Ectodermal cell (in vitro differentiated cells): ENCODE data around the gene TFB1M.

Experiments used
- H3K27ac ChIP-seq: 2 replicates; pipeline ENCODE4 v1.7.0; 2013; ENCODE audit warnings: mild to moderate bottlenecking, low read depth, low read length; ENCODE audit not compliant: insufficient read depth, poor library complexity, severe bottlenecking
- H3K27me3 ChIP-seq: 2 replicates; pipeline ENCODE4 v1.7.0; 2013; ENCODE audit warnings: mild to moderate bottlenecking, low read length; ENCODE audit not compliant: insufficient read depth, control insufficient read depth, poor library complexity, severe bottlenecking
- H3K36me3 ChIP-seq: one replicate; pipeline ENCODE4 v1.7.0; 2013; ENCODE audit warnings: low read length; ENCODE audit not compliant: control insufficient read depth, insufficient read depth
- H3K4me1 ChIP-seq: one replicate; pipeline ENCODE4 v1.7.0; 2013; ENCODE audit warnings: low read length; ENCODE audit not compliant: control insufficient read depth, insufficient read depth
- H3K4me3 ChIP-seq: 2 replicates; pipeline ENCODE4 v1.7.0; 2013; ENCODE audit warnings: low read depth, low read length, control low read depth; ENCODE audit not compliant: insufficient read depth
- H3K9me3 ChIP-seq: 2 replicates; pipeline ENCODE4 v1.7.0; 2013; ENCODE audit warnings: mild to moderate bottlenecking, low read length, moderate library complexity; ENCODE audit not compliant: control insufficient read depth
- WGBS, 2 experiments: methylation state at CpG; one replicate each; pipeline ENCODE4 v1.1.7; 2013; ENCODE audit warnings: missing lambda C conversion rate in 2 of 2; 5-methylcytosine and 5-hydroxymethylcytosine counted together

Gene TFB1M

DNA sequence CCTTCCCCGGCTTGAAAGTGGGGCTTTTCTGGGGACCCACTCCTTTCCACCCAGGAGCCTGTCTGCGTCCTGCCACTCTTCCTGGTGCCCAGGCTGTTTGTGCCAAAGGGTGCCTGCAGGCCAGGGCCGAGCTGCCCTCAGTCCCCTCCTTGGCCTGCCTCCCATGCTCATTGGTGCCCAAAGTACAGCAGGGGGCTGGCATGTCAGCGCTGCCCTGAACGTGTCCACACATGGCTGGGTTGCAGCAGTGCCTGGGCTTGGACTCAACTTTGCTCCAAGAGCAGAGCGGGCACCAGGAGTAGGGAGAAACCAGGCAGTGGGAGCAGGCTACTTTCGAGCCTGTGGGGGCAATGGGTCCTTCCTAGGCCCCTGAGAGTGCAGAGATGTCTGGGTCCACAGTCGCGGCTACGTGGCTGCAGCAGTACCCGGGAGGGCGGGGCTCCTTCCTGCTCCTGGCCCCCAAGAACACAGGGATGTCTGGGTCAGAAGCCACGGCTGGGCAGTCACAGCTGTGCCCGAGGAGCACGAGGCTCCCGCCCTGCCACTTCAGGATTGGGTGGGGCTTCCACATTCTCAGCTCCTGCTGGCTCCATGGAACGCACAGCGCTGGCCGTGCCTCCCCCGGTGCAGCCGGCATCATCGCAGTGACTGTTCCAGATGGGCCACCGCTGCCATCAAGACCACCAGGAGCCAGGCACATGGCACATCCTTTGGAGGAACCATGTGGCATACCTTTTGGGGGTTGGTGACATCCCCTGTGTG lies 100.5 kb downstream of the TFB1M start:
- no peaks in the 10 kb centered on the region for H3K27me3 ChIP-seq
- 95 to 96% methylated on average over 23 of the region's 23 CpGs for WGBS, 2 experiments
- H3K36me3 ChIP-seq = peaks cover 13% of the 10 kb centered on the region
- H3K4me1 ChIP-seq = peaks cover 12% of the 10 kb centered on the region
- H3K27ac ChIP-seq = no peak overlapping the region
- H3K9me3 ChIP-seq = no peaks in the 10 kb centered on the region
- H3K4me3 ChIP-seq = no peak overlapping the region

DNA sequence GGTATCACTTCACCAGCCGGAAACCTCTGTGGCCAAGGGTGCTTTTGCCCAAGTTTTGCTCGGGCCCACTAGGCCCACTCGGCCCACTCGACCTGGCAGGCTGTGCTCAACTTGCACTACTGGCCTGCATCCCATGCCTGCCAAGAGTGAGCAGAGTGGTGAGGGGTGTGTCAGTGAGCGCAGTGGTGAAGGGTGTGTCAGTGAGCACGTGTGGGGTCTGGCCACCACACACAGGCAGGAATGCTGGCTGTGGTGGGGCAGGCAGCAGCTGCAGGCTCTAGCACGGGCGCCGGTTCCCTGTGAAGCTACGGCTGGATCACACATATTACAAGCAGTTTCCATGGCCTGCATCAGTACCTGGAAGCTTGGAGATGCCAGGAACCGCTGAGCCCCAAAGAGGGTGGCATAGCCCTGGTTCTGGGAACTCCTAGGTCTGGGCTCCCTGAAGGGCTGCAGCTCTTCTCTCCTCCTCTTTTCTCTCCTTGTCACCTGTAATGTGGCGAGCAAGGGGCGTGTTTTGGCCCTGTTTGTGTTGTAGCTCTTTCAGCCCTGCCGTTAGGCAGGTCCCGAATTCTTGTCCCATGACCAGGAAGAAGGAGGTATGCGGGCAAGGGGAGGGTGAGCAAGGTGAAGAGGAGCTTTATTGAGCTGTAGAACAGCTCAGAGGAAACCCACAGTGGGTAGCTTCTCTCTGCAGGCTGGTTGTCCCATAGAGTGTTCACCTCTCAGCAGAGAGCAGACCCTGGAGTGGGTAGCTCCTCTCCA lies 101.5 kb downstream of the TFB1M start:
- H3K36me3 ChIP-seq = peaks cover 13% of the 10 kb centered on the region
- 92% methylated on average over 16 of the region's 16 CpGs for WGBS, 2 experiments
- H3K4me3 ChIP-seq = no peak overlapping the region
- no peak overlapping the region for H3K27ac ChIP-seq
- H3K9me3 ChIP-seq = no peaks in the 10 kb centered on the region
- no peaks in the 10 kb centered on the region for H3K27me3 ChIP-seq
- H3K4me1 ChIP-seq = peaks cover 12% of the 10 kb centered on the region

DNA sequence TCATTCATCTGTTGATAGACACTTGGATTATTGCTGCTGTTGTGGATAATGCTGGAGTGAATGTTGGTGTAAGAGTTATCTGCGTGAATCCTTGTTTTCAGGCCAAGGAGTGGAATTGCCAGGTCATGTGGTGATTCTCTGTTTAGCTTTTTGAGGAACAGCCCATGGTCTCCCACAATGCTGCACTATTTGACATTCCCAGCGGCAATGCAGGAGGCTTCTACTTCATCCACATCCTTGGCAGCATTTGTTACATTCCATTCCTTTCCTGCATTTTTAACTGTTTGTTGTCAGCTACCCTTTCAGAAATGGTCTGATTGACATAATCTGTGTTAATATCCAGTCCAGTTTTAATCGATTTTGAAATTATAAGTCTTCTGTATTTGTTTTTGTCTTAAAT lies 102.2 kb downstream of the TFB1M start:
- Histone ChIP-seq H3K27ac (no peak overlapping the region), H3K4me3 (no peak overlapping the region), H3K27me3 (no peaks in the 10 kb centered on the region), H3K9me3 (no peaks in the 10 kb centered on the region), H3K4me1 (peaks cover 10% of the 10 kb centered on the region), H3K36me3 (peaks cover 13% of the 10 kb centered on the region)
- 91 to 93% methylated on average over 3 of the region's 3 CpGs for WGBS, 2 experiments

DNA sequence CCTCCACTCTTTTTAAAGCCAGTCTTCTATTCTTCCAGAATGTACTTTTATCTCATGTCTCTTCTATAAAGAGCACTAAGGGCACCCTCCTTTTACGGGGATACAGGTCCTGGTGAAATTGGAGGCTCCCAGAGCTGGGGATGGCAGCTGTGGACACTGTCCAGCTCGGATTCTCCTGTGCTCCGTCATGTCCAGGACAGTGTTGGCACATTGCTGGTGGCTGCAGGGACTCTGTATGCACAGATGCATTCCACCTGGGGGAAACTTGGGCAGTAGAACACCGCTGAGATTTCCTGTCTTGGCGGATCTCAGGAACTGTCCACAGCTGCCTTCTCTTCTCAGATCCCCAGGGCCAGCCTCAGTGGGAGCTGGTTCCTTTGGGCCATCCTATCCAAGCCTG lies 107.1 kb downstream of the TFB1M start:
- Histone ChIP-seq H3K36me3 (peaks cover 16% of the 10 kb centered on the region), H3K9me3 (no peaks in the 10 kb centered on the region), H3K4me1 (no peaks in the 10 kb centered on the region), H3K27ac (no peak overlapping the region), H3K4me3 (no peak overlapping the region), H3K27me3 (no peaks in the 10 kb centered on the region)
- 93 to 98% methylated on average over 5 of the region's 5 CpGs for WGBS, 2 experiments
